GM18867 (cell line): Measurements from ENCODE around the gene NSMCE1.
"Not testable (repeated sequence)": the region's sequence is repeated elsewhere in the genome, so short reads cannot be mapped to it uniquely, and the experiment has no call there.

Experiments
- ATAC-seq: cut with Tn5 transposase; IDR thresholded peaks from one replicate; pipeline ENCODE4 v1.9.1; 2021; ENCODE audit warnings: mild to moderate bottlenecking, moderate library complexity; ENCODE audit not compliant: unreplicated experiment

Gene NSMCE1

GRCh38 chr16:27303256-27304100 lies 34.9 kb upstream of the NSMCE1 start:
- no peak for ATAC-seq

GRCh38 chr16:27302126-27302525 lies 33.6 kb upstream of the NSMCE1 start:
- ATAC-seq = no peak

GRCh38 chr16:27301236-27301861 lies 32.8 kb upstream of the NSMCE1 start:
- peak; percentile 69 for ATAC-seq

GRCh38 chr16:27298132-27298531 lies 29.6 kb upstream of the NSMCE1 start:
- no peak for ATAC-seq

- no peak for ATAC-seq
Observed at GRCh38 chr16:27293343-27293742, 24.8 kb upstream of the NSMCE1 start.

GRCh38 chr16:27291722-27292240 lies 23.2 kb upstream of the NSMCE1 start:
- no peak for ATAC-seq

GRCh38 chr16:27291106-27291505 lies 22.5 kb upstream of the NSMCE1 start:
- no peak for ATAC-seq

- no peak for ATAC-seq
Observed at GRCh38 chr16:27290562-27290961, 22.0 kb upstream of the NSMCE1 start.

GRCh38 chr16:27289669-27290068 lies 21.1 kb upstream of the NSMCE1 start:
- ATAC-seq = no peak

GRCh38 chr16:27288313-27288712 lies 19.7 kb upstream of the NSMCE1 start:
- ATAC-seq = not testable (repeated sequence)

- ATAC-seq = no peak
Observed at GRCh38 chr16:27287887-27288286, 19.3 kb upstream of the NSMCE1 start.

GRCh38 chr16:27287051-27287811 lies 18.7 kb upstream of the NSMCE1 start:
- no peak for ATAC-seq

- ATAC-seq = no peak
Observed at GRCh38 chr16:27286451-27286850, 17.9 kb upstream of the NSMCE1 start.

GRCh38 chr16:27285676-27286196 lies 17.2 kb upstream of the NSMCE1 start:
- no peak for ATAC-seq

- no peak for ATAC-seq
Observed at GRCh38 chr16:27284865-27285675, 16.5 kb upstream of the NSMCE1 start.

- ATAC-seq = no peak
Observed at GRCh38 chr16:27281243-27281642, 12.7 kb upstream of the NSMCE1 start.

GRCh38 chr16:27275394-27275793 lies 6.8 kb upstream of the NSMCE1 start:
- ATAC-seq = no peak

- not testable (repeated sequence) for ATAC-seq
Observed at GRCh38 chr16:27274424-27274874, 5.9 kb upstream of the NSMCE1 start.

GRCh38 chr16:27273670-27274423 lies 5.3 kb upstream of the NSMCE1 start:
- ATAC-seq = no peak

- no peak for ATAC-seq
Observed at GRCh38 chr16:27273330-27273669, 4.7 kb upstream of the NSMCE1 start.
